Thoracic aorta (tissue), 2 donors: ENCODE results near the gene GBF1. TPM values are rescaled to one million over a fixed set of nuclear protein-coding genes. Genes with fewer than 3 reads are reported as not detected.

ENCODE experiments used
- ATAC-seq: fragments of 150-250 bp; one replicate; pipeline ENCODE4 v1.8.0; 2017; ENCODE audit warnings: low read depth; ENCODE audit not compliant: insufficient number of reproducible peaks, low FRiP score
- DNase-seq: peaks from one replicate; pipeline ENCODE4 v3.0.0-alpha.2; 2020; ENCODE audit warnings: low spot score
- H3K27ac ChIP-seq, 2 donors: fragments of 200-600 bp; sonication (generic); 1 replicate in 1 of 2; 2 replicates in 1 of 2; pipeline ENCODE4 v1.5.1; 2016; ENCODE audit warnings: mild to moderate bottlenecking in 2 of 2, moderate library complexity in 2 of 2
- H3K27me3 ChIP-seq: fragments of 200-600 bp; sonication (generic); replicated peaks from 2 replicates; pipeline ENCODE4 v1.6.0; 2016; ENCODE audit warnings: mild to moderate bottlenecking; ENCODE audit not compliant: insufficient read depth
- H3K36me3 ChIP-seq: fragments of 200-600 bp; sonication (generic); one replicate; pipeline ENCODE4 v1.5.1; 2016
- H3K4me1 ChIP-seq, 2 donors: fragments of 200-600 bp; sonication (generic); 1 replicate in 1 of 2; 2 replicates in 1 of 2; pipeline versions ENCODE4 v1.5.1 to v1.6.0; 2016; ENCODE audit warnings: low read depth in 2 of 2, mild to moderate bottlenecking in 1 of 2; ENCODE audit not compliant: control insufficient read depth in 1 of 2
- H3K4me3 ChIP-seq: fragments of 200-600 bp; sonication (generic); 2 replicates; pipeline ENCODE4 v1.5.1; 2016; ENCODE audit warnings: mild to moderate bottlenecking
- H3K9me3 ChIP-seq: fragments of 200-600 bp; sonication (generic); 2 replicates; pipeline ENCODE4 v1.5.1; 2016
- CTCF ChIP-seq: fragments of 200-600 bp; sonication (generic); IDR thresholded peaks from one replicate; pipeline ENCODE4 v1.5.1; 2019; ENCODE audit warnings: antibody characterized with exemption
- total RNA-seq, 2 donors: library from RNA; depleted of rRNA; stranded (reverse); fragments of >200 nt; gene quantifications; one replicate each; pipeline versions ENCODE4 v1.1.0 to v1.2.3, GENCODE V29; 2016

The GBF1 gene
- total RNA-seq, 2 donors from 2014 or later: 38.1 to 44.9 TPM

GRCh38 chr10:102342958-102343357 lies 97.6 kb downstream of the GBF1 start:
- no peak for ATAC-seq
- no peak overlapping the region for H3K27ac ChIP-seq
- no peak for DNase-seq

GRCh38 chr10:102344067-102344466 lies 98.7 kb downstream of the GBF1 start:
- peaks cover 13% of the 10 kb centered on the region for H3K36me3 ChIP-seq
- no peak for TF ChIP-seq CTCF
- ATAC-seq: no peak

More at GRCh38 chr10:102342958-102343357, 97.6 kb downstream of the GBF1 start:
- no peak for TF ChIP-seq CTCF
- Histone ChIP-seq H3K36me3 (peaks cover 13% of the 10 kb centered on the region), H3K4me1 (no peaks in the 10 kb centered on the region), H3K9me3 (no peaks in the 10 kb centered on the region), H3K4me3 (no peak overlapping the region), H3K27me3 (no peaks in the 10 kb centered on the region)

GRCh38 chr10:102347236-102347828 lies 102.0 kb downstream of the GBF1 start:
- DNase-seq: no peak
- ATAC-seq: no peak
- Histone ChIP-seq H3K4me3 (no peak overlapping the region), H3K36me3 (peaks cover 14% of the 10 kb centered on the region), H3K4me1 (no peaks in the 10 kb centered on the region), H3K9me3 (no peaks in the 10 kb centered on the region), H3K27me3 (no peaks in the 10 kb centered on the region), H3K27ac (no peak overlapping the region)
- peak; percentile 21 for TF ChIP-seq CTCF

More at GRCh38 chr10:102344067-102344466, 98.7 kb downstream of the GBF1 start:
- Histone ChIP-seq H3K9me3 (no peaks in the 10 kb centered on the region), H3K27me3 (no peaks in the 10 kb centered on the region), H3K4me3 (no peak overlapping the region), H3K27ac (no peak overlapping the region), H3K4me1 (no peaks in the 10 kb centered on the region)
- no peak for DNase-seq

DNA sequence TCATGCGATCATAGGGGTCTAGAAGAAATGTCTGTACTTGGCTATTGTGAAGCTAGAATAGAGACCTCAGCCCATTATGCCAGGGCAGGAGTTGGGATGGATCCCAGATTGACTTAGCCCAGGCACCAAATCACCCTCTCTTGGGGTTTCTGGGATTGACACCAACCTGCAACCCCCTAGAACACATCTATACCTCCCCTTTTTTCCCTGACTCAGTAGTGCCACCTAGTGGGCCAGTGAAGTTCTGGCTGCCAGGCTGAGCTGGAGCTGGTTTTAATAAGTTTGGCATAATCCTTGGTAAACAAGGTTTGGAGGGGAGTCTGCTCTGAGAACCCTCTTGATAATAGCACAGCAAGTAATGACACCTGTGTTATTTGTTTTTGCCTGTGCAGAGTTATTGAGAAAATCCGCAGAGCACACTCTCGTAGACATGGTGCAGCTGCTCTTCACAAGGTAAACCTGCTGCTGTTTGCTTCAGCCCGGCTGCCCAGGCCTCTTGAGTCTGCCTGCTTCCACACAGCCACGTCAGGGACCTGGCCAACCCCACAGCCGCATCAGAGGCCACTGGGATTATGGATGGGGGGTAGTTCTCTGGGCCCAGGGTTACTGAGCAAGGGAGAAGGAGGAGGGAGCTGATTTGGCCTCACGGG lies 106.9 kb downstream of the GBF1 start:
- peak; percentile 88 for TF ChIP-seq CTCF
- H3K27me3 ChIP-seq: no peaks in the 10 kb centered on the region
- DNase-seq (no peak), ATAC-seq (no peak)
- peaks cover 32% of the 10 kb centered on the region for H3K36me3 ChIP-seq
- H3K4me1 ChIP-seq: no peaks in the 10 kb centered on the region
- no peaks in the 10 kb centered on the region for H3K9me3 ChIP-seq
- H3K4me3 ChIP-seq: no peak overlapping the region
- no peak overlapping the region for H3K27ac ChIP-seq

GRCh38 chr10:102354451-102354850 lies 109.1 kb downstream of the GBF1 start:
- TF ChIP-seq CTCF: no peak
- H3K27me3 ChIP-seq: no peaks in the 10 kb centered on the region
- DNase-seq (no peak), ATAC-seq (no peak)
- H3K27ac ChIP-seq: no peak overlapping the region
- no peak overlapping the region for H3K4me3 ChIP-seq
- H3K4me1 ChIP-seq: no peaks in the 10 kb centered on the region
- H3K9me3 ChIP-seq: no peaks in the 10 kb centered on the region
- H3K36me3 ChIP-seq: peaks cover 43% of the 10 kb centered on the region
